Neuron (in vitro differentiated cells): Measurements from ENCODE around the gene ELFN1.
"Not testable (repeated sequence)": the region's sequence is repeated elsewhere in the genome, so short reads cannot be mapped to it uniquely, and the experiment has no call there.

ENCODE experiments used
- H2AFZ ChIP-seq: one replicate; pipeline ENCODE4 v1.6.1; 2013; ENCODE audit warnings: low read depth, mild to moderate bottlenecking, inconsistent platforms, low read length, moderate library complexity
- H3K27me3 ChIP-seq: one replicate; pipeline ENCODE4 v1.6.1; 2013; ENCODE audit warnings: low read length; ENCODE audit not compliant: insufficient read depth
- H3K36me3 ChIP-seq: one replicate; pipeline ENCODE4 v1.6.1; 2013; ENCODE audit warnings: low read length; ENCODE audit not compliant: insufficient read depth
- H3K4me1 ChIP-seq: one replicate; pipeline ENCODE4 v1.6.1; 2013; ENCODE audit warnings: low read length; ENCODE audit not compliant: insufficient read depth
- H3K4me3 ChIP-seq: 2 replicates; pipeline ENCODE4 v1.5.1; 2013; ENCODE audit warnings: mild to moderate bottlenecking, low read length, moderate library complexity
- H3K9me3 ChIP-seq: one replicate; pipeline ENCODE4 v1.6.1; 2013; ENCODE audit warnings: low read length

ELFN1 gene

DNA sequence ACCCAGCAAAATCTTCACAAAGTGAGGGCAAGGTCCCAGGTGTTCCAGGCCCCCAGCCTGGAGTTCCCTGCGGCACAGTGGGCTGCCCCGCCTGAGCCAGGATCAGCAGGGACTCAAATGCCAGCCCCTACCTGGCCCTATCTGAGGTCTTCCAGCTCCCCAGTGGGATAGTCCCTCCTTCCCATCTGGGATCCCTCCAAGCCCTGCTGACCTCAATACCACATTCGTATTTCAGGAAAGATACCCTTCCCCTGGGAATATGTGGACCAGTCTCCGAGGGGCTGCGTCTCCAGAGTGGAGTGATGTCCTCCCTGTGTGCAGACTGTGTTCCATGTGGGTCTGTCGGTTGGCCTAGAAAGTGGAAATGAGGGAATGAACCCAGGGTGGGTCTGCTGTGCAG lies 40.9 kb downstream of the ELFN1 start:
- peaks cover 62% of the 10 kb centered on the region for H3K36me3 ChIP-seq
- no peak overlapping the region for H2AFZ ChIP-seq

DNA sequence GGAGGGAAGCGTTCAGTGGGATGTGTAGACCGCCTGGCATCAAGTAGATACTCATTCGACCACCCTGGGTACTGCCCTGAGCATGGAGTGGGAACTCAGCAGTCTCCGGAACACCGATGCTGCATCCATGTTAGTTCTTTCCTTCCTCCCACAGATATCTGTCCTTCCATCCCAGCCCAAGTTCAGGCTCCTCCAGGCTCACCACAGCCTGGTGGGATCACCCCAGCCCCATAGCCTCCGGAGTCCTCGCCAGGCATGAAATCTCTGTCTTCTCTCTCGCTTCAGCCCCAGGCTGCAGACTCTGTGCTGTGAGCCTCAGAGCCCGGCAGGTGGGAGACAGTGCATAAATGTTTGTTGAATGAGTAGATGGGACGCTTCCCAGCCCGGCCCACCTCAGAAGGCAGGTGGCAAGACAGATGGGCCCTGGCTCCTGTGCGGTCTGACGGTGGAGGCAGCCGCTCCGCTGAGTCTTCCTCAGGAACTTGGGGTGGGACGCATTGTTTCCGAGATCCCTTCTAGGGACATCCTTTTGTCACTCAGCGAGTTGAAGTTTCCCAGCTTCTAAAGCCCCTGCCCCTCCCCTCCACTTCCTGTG lies 42.9 kb downstream of the ELFN1 start:
- Histone ChIP-seq H3K4me3 (no peak overlapping the region), H3K4me1 (peaks cover 16% of the 10 kb centered on the region), H2AFZ (no peak overlapping the region), H3K9me3 (peaks cover 20% of the 10 kb centered on the region), H3K27me3 (no peaks in the 10 kb centered on the region), H3K36me3 (peaks cover 77% of the 10 kb centered on the region)

More for the DNA sequence above, 40.9 kb downstream of the ELFN1 start:
- Histone ChIP-seq H3K4me3 (no peak overlapping the region), H3K9me3 (peaks cover 28% of the 10 kb centered on the region), H3K27me3 (no peaks in the 10 kb centered on the region), H3K4me1 (peaks cover 16% of the 10 kb centered on the region)

DNA sequence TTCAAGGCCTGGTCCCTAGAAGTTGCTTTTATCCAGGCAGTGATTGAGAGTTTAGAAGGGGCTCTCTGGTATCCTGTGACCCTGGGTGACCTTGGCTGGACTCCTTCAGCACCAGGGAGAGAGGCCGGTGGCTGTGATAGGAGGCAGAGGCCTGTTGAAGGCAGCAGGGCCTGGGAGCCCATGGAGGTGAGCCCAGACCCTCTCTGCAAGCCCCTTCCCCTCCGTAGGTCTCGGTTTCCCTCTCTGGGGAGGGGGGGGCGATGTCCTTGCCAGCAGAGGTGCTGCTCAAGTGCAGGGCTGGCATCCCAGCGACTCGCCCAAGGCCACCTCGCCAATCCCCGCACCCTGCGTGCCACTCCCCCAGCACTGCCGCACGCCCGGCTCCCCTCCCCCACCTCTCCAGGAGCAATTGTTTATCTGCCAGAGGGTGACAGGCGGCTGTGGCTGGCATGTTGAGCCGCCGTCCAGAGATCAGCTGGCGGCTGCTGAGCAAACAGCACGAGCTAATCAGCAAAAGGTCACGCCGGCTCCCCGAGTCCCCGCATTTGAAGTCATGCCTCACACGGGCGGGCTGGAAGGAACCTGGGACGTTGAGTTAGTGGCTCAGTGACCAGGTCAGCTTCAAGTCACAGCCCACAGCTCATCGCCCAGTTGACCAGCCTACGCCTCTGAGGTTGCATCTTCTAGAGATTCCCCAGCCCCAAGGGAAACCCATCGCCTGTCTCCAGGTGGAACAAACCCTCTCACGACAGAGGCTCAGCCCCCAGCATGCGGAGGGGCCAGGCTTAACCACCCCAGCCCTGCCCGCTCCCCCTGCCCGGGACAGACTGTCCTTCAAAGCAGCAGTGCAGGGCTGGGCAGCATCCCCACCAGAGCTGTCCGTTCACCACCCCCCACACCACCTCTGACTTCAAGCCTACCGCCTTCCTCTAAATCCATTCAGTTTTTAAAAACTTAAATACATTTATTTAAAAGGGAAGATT lies 43.7 kb downstream of the ELFN1 start:
- Histone ChIP-seq H3K36me3 (peaks cover 77% of the 10 kb centered on the region), H2AFZ (no peak overlapping the region), H3K9me3 (peaks cover 14% of the 10 kb centered on the region), H3K27me3 (no peaks in the 10 kb centered on the region), H3K4me1 (peaks cover 16% of the 10 kb centered on the region), H3K4me3 (no peak overlapping the region)

DNA sequence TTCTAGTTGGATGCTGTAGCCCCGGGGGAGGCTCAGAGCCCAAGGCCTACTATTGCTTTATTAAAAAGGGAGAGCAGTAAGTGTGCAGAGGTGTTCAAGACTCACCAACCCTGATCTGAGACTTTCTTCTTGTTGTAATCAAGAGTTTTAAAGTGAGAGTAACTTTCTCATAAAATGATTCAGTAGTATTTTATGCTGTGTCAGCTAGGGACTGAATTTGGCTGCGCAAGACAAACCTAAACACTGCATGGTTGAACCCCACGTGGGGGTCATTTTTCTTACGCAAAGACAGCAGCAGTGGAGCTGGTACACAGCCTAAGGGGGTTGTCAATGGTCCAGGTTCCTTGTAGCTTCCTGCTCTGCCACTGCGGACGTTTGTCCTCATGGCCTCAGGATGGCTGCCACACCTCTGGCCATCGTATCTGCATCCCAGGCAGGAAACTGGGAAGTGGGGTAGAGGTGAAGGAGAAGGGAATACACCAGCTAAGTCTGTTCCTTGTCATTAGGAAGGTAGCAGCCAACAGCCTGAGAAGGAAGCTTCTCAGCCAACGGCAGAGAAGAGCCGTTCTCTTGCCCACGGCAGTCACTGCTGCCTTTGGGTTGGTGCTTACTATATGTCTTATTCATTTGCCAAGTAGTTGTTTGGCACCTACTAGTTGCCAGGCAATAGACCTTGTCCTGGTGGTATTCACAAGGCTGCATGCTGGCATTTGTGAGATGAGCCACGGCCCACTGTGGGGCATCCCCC lies 44.7 kb downstream of the ELFN1 start:
- H3K4me1 ChIP-seq = peaks cover 16% of the 10 kb centered on the region

DNA sequence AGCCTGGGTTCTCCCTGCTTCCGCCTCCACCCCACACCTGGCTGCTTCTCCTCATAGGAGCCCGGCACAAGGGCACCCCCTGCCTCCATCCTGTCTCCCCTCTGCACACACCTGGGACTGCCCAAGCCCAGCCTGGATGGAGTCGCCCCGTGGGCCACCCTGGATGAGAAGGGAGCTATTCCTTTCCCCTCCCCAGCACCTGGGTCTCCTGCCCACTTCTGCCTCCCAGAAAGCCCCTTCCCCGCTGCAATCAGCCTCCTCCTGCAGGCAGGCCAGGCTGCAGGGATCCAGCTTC lies 45.2 kb downstream of the ELFN1 start:
- peaks cover 74% of the 10 kb centered on the region for H3K36me3 ChIP-seq

More for the DNA sequence above, 44.7 kb downstream of the ELFN1 start:
- Histone ChIP-seq H3K27me3 (no peaks in the 10 kb centered on the region), H3K36me3 (peaks cover 74% of the 10 kb centered on the region), H2AFZ (no peak overlapping the region), H3K4me3 (no peak overlapping the region), H3K9me3 (peaks cover 4% of the 10 kb centered on the region)

DNA sequence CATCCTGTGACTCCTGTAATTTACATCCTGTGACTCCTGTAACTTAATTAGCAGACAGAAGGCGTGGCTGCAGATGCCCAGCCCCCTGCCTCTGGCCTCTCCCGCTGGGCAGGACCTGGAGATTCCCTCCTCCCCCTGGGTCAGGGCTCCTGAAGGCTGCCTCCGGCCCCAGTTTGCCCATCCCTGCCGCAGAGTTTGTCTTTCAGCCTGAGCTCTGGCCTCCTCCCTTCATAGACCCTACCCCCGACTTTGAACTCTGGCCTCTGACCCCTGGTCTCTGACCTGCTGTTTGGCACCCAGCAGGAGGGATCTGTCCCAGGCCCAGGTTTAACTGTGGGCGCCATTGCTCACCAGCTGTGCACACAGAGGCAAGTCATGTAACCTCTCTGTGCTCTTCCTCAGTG lies 45.6 kb downstream of the ELFN1 start:
- H3K27me3 ChIP-seq = no peaks in the 10 kb centered on the region
- H3K36me3 ChIP-seq = peaks cover 73% of the 10 kb centered on the region
- no peak overlapping the region for H2AFZ ChIP-seq
- peaks cover 16% of the 10 kb centered on the region for H3K4me1 ChIP-seq
- H3K9me3 ChIP-seq = peaks cover 3% of the 10 kb centered on the region
- no peak overlapping the region for H3K4me3 ChIP-seq

More for the DNA sequence above, 45.2 kb downstream of the ELFN1 start:
- H3K4me1 ChIP-seq = peaks cover 16% of the 10 kb centered on the region
- no peak overlapping the region for H3K4me3 ChIP-seq
- H3K9me3 ChIP-seq = peaks cover 3% of the 10 kb centered on the region
- no peaks in the 10 kb centered on the region for H3K27me3 ChIP-seq
- H2AFZ ChIP-seq = no peak overlapping the region

DNA sequence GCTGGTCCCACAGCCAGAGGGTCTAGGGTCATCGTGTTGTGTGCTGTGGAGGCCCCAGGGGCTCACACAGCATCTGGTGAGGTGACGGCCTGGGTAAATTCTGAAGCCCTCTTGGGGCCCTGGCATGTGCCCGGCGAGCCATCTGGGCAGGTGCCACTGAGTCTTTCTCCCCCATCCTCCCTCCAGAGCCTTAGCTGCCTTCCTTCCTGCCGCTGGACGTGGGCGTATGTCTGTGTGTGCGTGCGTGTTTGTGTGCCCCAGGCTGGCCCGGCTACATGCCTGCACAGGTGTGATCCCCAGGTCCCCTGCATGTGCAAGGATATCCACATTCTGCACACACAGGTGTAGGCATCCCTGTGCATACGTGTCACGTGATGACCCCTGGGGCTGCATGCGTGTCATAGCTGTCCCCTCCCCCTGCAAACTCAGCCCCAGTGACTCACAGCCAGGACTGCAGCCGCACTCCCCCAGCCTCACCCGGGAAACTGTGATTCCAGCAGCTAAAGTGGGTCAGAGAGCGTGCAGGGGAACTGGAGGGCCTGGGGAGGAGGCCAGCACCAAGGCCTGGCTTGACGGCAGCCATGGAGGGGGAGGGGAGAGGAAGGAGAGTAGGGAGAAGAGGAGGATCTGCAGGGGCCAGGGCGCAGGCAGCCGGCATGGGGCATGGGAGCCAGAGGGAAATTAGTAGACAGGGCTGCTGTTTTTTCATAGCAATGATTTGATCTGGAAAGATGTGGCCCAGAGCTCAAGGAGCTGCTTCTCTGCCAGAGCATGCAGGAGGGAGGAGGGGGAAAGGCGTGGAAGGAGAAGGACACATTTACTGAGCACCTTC lies 46.4 kb downstream of the ELFN1 start:
- Histone ChIP-seq H3K4me1 (peaks cover 16% of the 10 kb centered on the region), H3K27me3 (no peaks in the 10 kb centered on the region), H3K9me3 (peaks cover 3% of the 10 kb centered on the region), H3K4me3 (no peak overlapping the region), H2AFZ (no peak overlapping the region), H3K36me3 (peaks cover 77% of the 10 kb centered on the region)

DNA sequence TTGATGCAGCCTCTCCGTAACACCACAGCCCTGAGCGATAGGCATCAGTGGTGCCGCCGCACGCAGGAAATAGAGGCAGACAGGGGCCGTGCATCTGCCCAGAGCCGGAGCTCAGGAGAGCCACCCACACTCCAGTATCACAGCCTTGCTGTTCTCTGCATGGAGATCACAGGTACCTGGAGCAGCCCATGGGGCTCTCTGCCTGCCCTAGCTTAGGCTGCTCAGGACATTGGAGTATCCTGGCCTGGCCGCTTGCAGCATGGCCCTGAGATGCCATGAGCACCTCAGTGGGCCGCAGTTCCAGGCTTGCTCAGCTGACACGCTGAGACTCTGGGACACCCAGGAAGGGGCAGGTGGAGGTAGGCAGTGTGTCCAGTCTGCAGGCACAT lies 47.0 kb downstream of the ELFN1 start:
- H3K4me3 ChIP-seq = no peak overlapping the region
- no peak overlapping the region for H2AFZ ChIP-seq
- H3K27me3 ChIP-seq = no peaks in the 10 kb centered on the region
- H3K4me1 ChIP-seq = peaks cover 16% of the 10 kb centered on the region
- peaks cover 3% of the 10 kb centered on the region for H3K9me3 ChIP-seq
- H3K36me3 ChIP-seq = peaks cover 74% of the 10 kb centered on the region

DNA sequence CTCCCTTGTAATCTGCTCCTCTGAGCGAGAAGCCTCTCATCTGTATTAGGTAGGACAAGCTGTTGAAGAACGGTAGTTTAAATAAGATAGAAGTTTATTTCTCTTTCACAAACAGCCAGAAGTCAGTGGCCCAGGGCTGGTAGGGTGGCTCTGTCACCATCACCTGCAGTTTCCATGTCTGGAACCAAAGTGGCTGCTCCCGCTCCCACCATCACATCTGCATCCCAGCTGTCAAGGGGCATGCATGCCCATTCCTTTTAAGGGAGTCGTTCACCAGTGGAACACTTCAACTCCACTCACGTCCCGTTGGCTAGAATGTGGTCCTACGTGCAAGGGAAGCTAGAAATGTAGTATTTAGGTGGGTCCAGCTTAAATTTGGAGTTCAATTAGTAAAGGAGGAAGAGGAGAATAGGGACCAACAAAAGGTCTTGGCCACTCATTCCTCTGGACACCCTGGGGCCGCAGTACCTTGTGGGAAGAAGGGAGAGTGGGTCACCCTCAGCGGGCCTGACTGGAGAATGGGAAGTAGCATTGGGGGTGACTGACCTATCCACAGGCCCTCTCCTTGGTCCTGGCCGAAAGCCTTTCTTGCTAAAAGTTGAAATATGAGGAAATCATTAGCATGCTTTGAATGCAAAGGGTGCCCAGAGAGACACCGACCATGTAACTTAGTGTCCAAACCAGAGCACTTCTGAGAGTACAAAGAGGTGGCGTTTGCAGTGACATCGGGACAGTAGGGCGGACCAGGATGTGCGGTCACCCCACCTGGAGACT lies 48.0 kb downstream of the ELFN1 start:
- Histone ChIP-seq H2AFZ (no peak overlapping the region), H3K27me3 (no peaks in the 10 kb centered on the region), H3K36me3 (peaks cover 70% of the 10 kb centered on the region)

DNA sequence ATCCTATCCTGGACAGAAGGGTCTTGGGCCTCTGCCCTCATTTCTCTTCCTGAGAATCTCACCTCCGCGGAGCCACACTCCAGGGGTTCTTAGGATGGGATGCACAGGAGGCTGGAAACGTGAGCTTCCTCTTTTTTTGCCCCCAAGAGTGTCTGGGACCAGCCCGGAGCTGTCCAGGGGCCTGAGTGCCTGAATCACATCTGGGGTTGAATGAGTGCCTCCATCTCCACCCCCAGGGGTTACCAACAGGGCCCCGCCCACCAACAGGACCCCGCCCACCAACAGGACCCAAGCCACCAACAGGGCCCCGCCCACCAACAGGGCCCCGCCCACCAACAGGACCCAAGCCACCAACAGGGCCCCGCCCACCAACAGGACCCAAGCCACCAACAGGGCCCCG lies 48.8 kb downstream of the ELFN1 start:
- not testable (repeated sequence) for H2AFZ ChIP-seq, H3K9me3 ChIP-seq, H3K4me3 ChIP-seq, H3K4me1 ChIP-seq, H3K27me3 ChIP-seq
- H3K36me3 ChIP-seq = peaks cover 75% of the 10 kb centered on the region

More for the DNA sequence above, 48.0 kb downstream of the ELFN1 start:
- Histone ChIP-seq H3K4me1 (peaks cover 11% of the 10 kb centered on the region), H3K9me3 (peaks cover 3% of the 10 kb centered on the region), H3K4me3 (no peak overlapping the region)

DNA sequence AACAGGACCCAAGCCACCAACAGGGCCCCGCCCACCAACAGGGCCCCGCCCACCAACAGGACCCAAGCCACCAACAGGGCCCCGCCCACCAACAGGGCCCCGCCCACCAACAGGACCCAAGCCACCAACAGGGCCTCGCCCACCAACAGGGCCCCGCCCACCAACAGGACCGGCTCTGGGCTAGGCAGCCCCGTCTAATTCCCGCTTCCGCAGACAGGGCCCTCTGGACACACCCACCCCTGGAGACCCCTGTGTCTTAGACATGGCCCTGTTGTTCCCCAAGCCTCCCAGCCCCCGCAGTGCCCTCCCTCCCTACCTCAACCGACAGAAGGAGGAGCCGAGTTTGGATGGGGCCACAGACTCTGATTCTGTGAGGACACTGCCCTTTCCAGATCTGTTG lies 49.2 kb downstream of the ELFN1 start:
- not testable (repeated sequence) for H3K27me3 ChIP-seq, H3K4me1 ChIP-seq, H3K9me3 ChIP-seq, H3K4me3 ChIP-seq, H2AFZ ChIP-seq
- H3K36me3 ChIP-seq = peaks cover 73% of the 10 kb centered on the region

DNA sequence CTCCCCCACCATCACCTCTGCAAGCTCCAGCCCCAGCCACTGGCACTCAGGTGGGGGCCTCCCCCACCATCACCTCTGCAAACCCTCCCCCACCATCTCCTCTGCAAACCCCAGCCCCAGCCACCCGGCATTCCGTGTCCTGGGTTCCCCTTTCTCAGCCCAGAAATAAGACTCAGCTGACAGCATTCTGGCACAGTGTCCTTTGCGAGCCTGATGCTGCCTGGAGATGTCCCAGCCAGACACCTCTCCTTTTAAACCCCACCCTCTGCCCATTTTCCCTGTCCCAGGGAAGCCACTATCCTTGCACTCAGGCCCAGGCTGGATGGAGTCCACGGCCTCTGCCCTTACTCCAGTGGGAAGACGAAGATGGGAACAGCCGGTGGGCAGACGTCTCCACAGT lies 49.8 kb downstream of the ELFN1 start:
- Histone ChIP-seq H3K4me1 (no peaks in the 10 kb centered on the region), H3K27me3 (no peaks in the 10 kb centered on the region), H3K36me3 (peaks cover 72% of the 10 kb centered on the region), H3K4me3 (no peak overlapping the region), H3K9me3 (peaks cover 5% of the 10 kb centered on the region), H2AFZ (no peak overlapping the region)
